GM18507 (cell line): ENCODE measurements around the gene ADAMTS1.

Experiments
- DNase-seq: peaks from one replicate; pipeline ENCODE4 v3.0.0; 2011; ENCODE audit warnings: low read depth; ENCODE audit not compliant: insufficient read length; ENCODE audit errors: extremely low spot score
- FAIRE-seq: peaks from 2 replicates; lab custom pipeline; 2011; peaks lifted over from hg19 to GRCh38; lab: Jason Lieb, UNC

Gene ADAMTS1

GRCh38 chr21:26846036-26846931 is 1.1 kb upstream of the ADAMTS1 start:
- DNase-seq, result no peak

GRCh38 chr21:26845759-26846035 is 488 bp upstream of the ADAMTS1 start:
- FAIRE-seq, result no peak
- no peak for DNase-seq

More at GRCh38 chr21:26846036-26846931, 1.1 kb upstream of the ADAMTS1 start:
- FAIRE-seq, result no peak

GRCh38 chr21:26844258-26845065 is 747 bp downstream of the ADAMTS1 start:
- DNase-seq (no peak), FAIRE-seq (no peak)

- DNase-seq (no peak), FAIRE-seq (no peak)
Observed at GRCh38 chr21:26843933-26844257, 1.3 kb downstream of the ADAMTS1 start.

- DNase-seq, result no peak
- FAIRE-seq, result no peak
Observed at GRCh38 chr21:26842974-26843932, 2.0 kb downstream of the ADAMTS1 start.

GRCh38 chr21:26842300-26842699 is 2.9 kb downstream of the ADAMTS1 start:
- no peak for FAIRE-seq
- DNase-seq, result no peak

- DNase-seq (no peak), FAIRE-seq (no peak)
Observed at GRCh38 chr21:26840912-26841311, 4.3 kb downstream of the ADAMTS1 start.

- DNase-seq (no peak), FAIRE-seq (no peak)
Observed at GRCh38 chr21:26840201-26840600, 5.0 kb downstream of the ADAMTS1 start.

GRCh38 chr21:26837539-26837938 is 7.7 kb downstream of the ADAMTS1 start:
- DNase-seq (no peak), FAIRE-seq (no peak)

GRCh38 chr21:26836528-26836927 is 8.7 kb downstream of the ADAMTS1 start:
- FAIRE-seq (no peak), DNase-seq (no peak)

GRCh38 chr21:26835714-26836265 is 9.4 kb downstream of the ADAMTS1 start:
- no peak for FAIRE-seq
- no peak for DNase-seq

GRCh38 chr21:26835027-26835713 is 10.0 kb downstream of the ADAMTS1 start:
- FAIRE-seq, result no peak
- DNase-seq, result no peak

GRCh38 chr21:26834181-26834905 is 10.9 kb downstream of the ADAMTS1 start:
- no peak for DNase-seq
- no peak for FAIRE-seq

- DNase-seq, result no peak
- no peak for FAIRE-seq
Observed at GRCh38 chr21:26833460-26833939, 11.7 kb downstream of the ADAMTS1 start.

GRCh38 chr21:26833011-26833410 is 12.2 kb downstream of the ADAMTS1 start:
- DNase-seq (no peak), FAIRE-seq (no peak)

- DNase-seq, result no peak
- no peak for FAIRE-seq
Observed at GRCh38 chr21:26832546-26832945, 12.7 kb downstream of the ADAMTS1 start.

- FAIRE-seq (no peak), DNase-seq (no peak)
Observed at GRCh38 chr21:26826801-26827200, 18.4 kb downstream of the ADAMTS1 start.

GRCh38 chr21:26820509-26820908 is 24.7 kb downstream of the ADAMTS1 start:
- DNase-seq, result no peak
- FAIRE-seq, result no peak
